OCI-LY3 (cell line): Measurements from ENCODE around the gene ARHGAP10.

Source experiments
- H2AFZ ChIP-seq: fragments of 200-600, 300-600 bp; shearing (Covaris generic); 2 replicates; pipeline ENCODE4 v1.6.0; 2014; ENCODE audit warnings: antibody characterized with exemption, low read depth, low read length
- H3K27ac ChIP-seq: fragments of 200-600, 300-600 bp; sonication (generic); 2 replicates; pipeline ENCODE4 v1.5.1; 2014; ENCODE audit warnings: mild to moderate bottlenecking, low read length, moderate library complexity, mixed read lengths
- H3K27me3 ChIP-seq: fragments of 200-600, 300-600 bp; sonication (generic); 2 replicates; pipeline ENCODE4 v1.6.1; 2014; ENCODE audit warnings: low read depth, low read length, mixed read lengths
- H3K36me3 ChIP-seq: fragments of 200-600, 300-600 bp; sonication (generic); replicated peaks from 2 replicates; pipeline ENCODE3; 2014; ENCODE audit warnings: low read depth, low read length, mixed read lengths
- H3K4me1 ChIP-seq: fragments of 300-600, 200-600 bp; sonication (generic); 2 replicates; pipeline ENCODE4 v1.6.1; 2014; ENCODE audit warnings: low read length, mixed read lengths
- H3K4me2 ChIP-seq: fragments of 200-600, 300-600 bp; sonication (generic); 2 replicates; pipeline ENCODE4 v1.6.1; 2014; ENCODE audit warnings: low read length, mixed read lengths
- H3K4me3 ChIP-seq: fragments of 300-600, 200-600 bp; sonication (generic); 2 replicates; pipeline ENCODE4 v1.5.1; 2014; ENCODE audit warnings: antibody characterized with exemption, mild to moderate bottlenecking, low read length, moderate library complexity
- H3K79me2 ChIP-seq: fragments of 300-600, 200-600 bp; shearing (Covaris generic); 2 replicates; pipeline ENCODE4 v1.6.1; 2014; ENCODE audit warnings: mild to moderate bottlenecking, low read length, mixed read lengths
- H3K9ac ChIP-seq: fragments of 300-600, 200-600 bp; shearing (Covaris generic); 2 replicates; pipeline ENCODE4 v1.6.0; 2014; ENCODE audit warnings: mild to moderate bottlenecking, low read length, moderate library complexity
- H3K9me3 ChIP-seq: fragments of 200-600, 300-600 bp; shearing (Covaris generic); 2 replicates; pipeline ENCODE4 v1.6.1; 2014; ENCODE audit warnings: low read length, mixed read lengths; ENCODE audit not compliant: insufficient read depth
- H4K20me1 ChIP-seq: fragments of 200-600, 300-600 bp; sonication (generic); 2 replicates; pipeline ENCODE4 v1.6.1; 2016; ENCODE audit warnings: low read length, mixed read lengths; ENCODE audit not compliant: insufficient read depth
- EZH2phosphoT487 ChIP-seq: fragments of 200-600 bp; shearing (Covaris generic); IDR thresholded peaks from 2 replicates; pipeline ENCODE4 v1.6.1; 2018; ENCODE audit warnings: antibody characterized with exemption, mixed run types, low read depth
- TF ChIP-seq, protein P1 (sequence below): fragments of 200-600, 300-600 bp; sonication (generic); IDR thresholded peaks from 2 replicates; pipeline ENCODE4 v1.5.1; 2014; ENCODE audit warnings: antibody characterized with exemption, low read length, low read depth

Gene ARHGAP10

DNA sequence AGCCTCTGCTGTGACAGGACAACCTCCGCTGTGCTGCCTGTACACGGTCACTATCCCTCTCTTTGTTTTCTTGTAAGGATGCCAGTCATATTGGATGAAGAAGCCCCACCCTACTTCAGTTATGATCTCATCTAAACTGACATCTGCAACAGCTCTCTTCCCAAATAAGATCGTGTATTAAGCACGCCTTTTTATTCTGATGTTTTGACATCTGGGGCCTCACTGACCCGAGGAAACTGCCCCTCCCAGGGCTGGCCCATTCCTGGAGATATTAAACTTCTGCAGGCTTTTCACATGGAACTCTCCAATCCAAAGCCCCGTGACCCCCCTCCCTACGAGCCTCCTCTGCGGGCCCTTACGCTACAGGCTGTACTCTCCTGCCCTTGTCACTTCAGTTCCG, 232.0 kb downstream of the ARHGAP10 start:
- no peaks in the 10 kb centered on the region for H3K4me1 ChIP-seq
- H3K27ac ChIP-seq, result no peak overlapping the region
- H3K4me3 ChIP-seq, result no peak overlapping the region
- H4K20me1 ChIP-seq, result no peaks in the 10 kb centered on the region
- no peak overlapping the region for H2AFZ ChIP-seq
- H3K27me3 ChIP-seq, result no peaks in the 10 kb centered on the region
- H3K79me2 ChIP-seq, result no peaks in the 10 kb centered on the region
- no peak for TF ChIP-seq EZH2phosphoT487
- TF ChIP-seq, protein P1, sequence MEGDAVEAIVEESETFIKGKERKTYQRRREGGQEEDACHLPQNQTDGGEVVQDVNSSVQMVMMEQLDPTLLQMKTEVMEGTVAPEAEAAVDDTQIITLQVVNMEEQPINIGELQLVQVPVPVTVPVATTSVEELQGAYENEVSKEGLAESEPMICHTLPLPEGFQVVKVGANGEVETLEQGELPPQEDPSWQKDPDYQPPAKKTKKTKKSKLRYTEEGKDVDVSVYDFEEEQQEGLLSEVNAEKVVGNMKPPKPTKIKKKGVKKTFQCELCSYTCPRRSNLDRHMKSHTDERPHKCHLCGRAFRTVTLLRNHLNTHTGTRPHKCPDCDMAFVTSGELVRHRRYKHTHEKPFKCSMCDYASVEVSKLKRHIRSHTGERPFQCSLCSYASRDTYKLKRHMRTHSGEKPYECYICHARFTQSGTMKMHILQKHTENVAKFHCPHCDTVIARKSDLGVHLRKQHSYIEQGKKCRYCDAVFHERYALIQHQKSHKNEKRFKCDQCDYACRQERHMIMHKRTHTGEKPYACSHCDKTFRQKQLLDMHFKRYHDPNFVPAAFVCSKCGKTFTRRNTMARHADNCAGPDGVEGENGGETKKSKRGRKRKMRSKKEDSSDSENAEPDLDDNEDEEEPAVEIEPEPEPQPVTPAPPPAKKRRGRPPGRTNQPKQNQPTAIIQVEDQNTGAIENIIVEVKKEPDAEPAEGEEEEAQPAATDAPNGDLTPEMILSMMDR, result no peak
- peaks cover 6% of the 10 kb centered on the region for H3K36me3 ChIP-seq
- H3K9ac ChIP-seq, result no peak overlapping the region
- H3K4me2 ChIP-seq, result no peak overlapping the region
- H3K9me3 ChIP-seq, result no peaks in the 10 kb centered on the region

DNA sequence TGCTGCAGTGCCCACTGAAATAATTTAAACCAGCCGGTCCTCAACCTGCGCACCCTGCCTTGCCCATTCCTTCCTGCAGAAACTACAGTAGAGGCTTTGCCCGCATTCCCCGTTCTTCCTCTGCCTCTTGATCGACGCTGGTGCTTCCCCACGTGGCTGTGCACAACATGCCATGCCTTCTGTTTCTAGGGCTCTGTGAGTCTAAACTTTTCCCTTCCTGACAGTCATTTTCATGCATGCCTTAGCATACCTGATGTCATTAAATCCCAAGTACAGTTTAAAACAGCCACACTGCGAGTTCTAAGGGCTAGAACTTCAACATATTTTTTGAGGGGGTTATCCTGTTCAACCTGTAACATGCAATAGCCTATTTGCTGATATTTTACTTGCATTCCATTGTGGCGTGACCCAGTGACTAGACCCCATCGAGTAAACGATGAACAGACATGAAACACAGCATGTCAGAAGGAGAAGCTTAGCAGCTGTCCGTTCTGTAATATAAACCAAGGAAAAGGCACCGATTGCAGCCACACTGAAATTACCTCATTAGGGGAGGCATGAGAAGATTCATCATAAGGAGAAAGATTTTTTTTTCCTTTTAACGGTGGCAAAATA, 232.5 kb downstream of the ARHGAP10 start:
- no peaks in the 10 kb centered on the region for H3K79me2 ChIP-seq
- H3K4me1 ChIP-seq, result no peaks in the 10 kb centered on the region
- H4K20me1 ChIP-seq, result no peaks in the 10 kb centered on the region
- no peak overlapping the region for H3K9ac ChIP-seq
- no peak overlapping the region for H2AFZ ChIP-seq
- TF ChIP-seq EZH2phosphoT487, result no peak
- TF ChIP-seq, protein P1, result no peak
- no peak overlapping the region for H3K27ac ChIP-seq
- no peak overlapping the region for H3K4me3 ChIP-seq
- no peaks in the 10 kb centered on the region for H3K9me3 ChIP-seq
- no peak overlapping the region for H3K4me2 ChIP-seq
- H3K27me3 ChIP-seq, result no peaks in the 10 kb centered on the region
- peaks cover 6% of the 10 kb centered on the region for H3K36me3 ChIP-seq

DNA sequence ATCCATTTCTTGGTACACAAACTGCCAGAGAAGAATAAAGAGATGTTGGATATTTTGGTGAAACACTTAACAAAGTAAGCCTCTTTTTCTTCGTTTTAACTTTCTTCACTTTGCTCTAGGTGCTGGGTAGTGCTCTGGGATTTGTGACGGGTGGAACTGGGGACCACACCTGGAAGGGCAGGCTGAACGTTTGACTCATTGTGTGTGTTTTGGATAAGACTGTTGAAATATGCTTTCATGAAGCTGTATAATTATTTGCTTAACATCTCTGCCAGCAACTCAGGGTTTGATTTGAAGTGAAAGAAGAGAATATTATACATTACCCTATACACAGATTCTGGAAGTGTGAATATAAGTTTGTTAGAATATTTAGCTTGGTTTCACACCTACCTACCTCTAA, 233.2 kb downstream of the ARHGAP10 start:
- Histone ChIP-seq H3K4me1 (no peaks in the 10 kb centered on the region), H4K20me1 (no peaks in the 10 kb centered on the region), H3K4me2 (no peak overlapping the region), H3K9ac (no peak overlapping the region), H3K9me3 (no peaks in the 10 kb centered on the region), H2AFZ (no peak overlapping the region), H3K27me3 (no peaks in the 10 kb centered on the region), H3K79me2 (no peaks in the 10 kb centered on the region), H3K4me3 (no peak overlapping the region), H3K27ac (no peak overlapping the region), H3K36me3 (peaks cover 6% of the 10 kb centered on the region)
- TF ChIP-seq, protein P1, result no peak
- TF ChIP-seq EZH2phosphoT487, result no peak

DNA sequence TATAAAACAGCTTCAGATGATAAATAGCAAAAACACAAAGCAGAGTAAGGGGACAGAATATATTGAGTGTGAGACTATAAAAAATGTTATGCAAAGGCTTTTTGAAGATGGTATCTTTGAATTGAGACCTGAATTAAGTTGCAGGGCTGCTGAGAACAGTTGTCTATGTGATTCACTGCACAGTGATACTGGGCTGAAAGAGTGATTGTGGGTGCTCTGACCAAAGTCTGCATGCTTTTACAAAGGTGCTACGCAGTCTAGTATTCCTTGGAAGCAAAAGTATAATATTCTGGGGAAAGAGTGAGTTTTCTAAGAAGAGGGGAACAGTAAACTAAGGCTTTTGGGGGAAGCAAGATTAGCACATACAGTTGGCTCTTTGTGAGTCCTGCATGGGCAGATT, 234.0 kb downstream of the ARHGAP10 start:
- H3K9ac ChIP-seq, result no peak overlapping the region
- H2AFZ ChIP-seq, result no peak overlapping the region
- H3K9me3 ChIP-seq, result no peaks in the 10 kb centered on the region
- H3K4me2 ChIP-seq, result no peak overlapping the region
- H3K27me3 ChIP-seq, result no peaks in the 10 kb centered on the region
- H3K4me3 ChIP-seq, result no peak overlapping the region
- H3K4me1 ChIP-seq, result no peaks in the 10 kb centered on the region
- TF ChIP-seq, protein P1, result no peak
- TF ChIP-seq EZH2phosphoT487, result no peak
- H4K20me1 ChIP-seq, result no peaks in the 10 kb centered on the region
- no peak overlapping the region for H3K27ac ChIP-seq
- H3K36me3 ChIP-seq, result peaks cover 6% of the 10 kb centered on the region
- H3K79me2 ChIP-seq, result no peaks in the 10 kb centered on the region
